Kidney glomerular epithelial cell (primary cell): ENCODE measurements around the gene CHST9.

Source experiments
- DNase-seq: peaks from one replicate; lab custom pipeline; 2025; lab: John Stamatoyannopoulos, UW

The CHST9 gene

GRCh38 chr18:26863921-26864497, 321.1 kb downstream of the CHST9 start:
- DNase-seq = no peak

- DNase-seq = no peak
These were observed 321.8 kb downstream of the CHST9 start for GRCh38 chr18:26863122-26863879.

DNA sequence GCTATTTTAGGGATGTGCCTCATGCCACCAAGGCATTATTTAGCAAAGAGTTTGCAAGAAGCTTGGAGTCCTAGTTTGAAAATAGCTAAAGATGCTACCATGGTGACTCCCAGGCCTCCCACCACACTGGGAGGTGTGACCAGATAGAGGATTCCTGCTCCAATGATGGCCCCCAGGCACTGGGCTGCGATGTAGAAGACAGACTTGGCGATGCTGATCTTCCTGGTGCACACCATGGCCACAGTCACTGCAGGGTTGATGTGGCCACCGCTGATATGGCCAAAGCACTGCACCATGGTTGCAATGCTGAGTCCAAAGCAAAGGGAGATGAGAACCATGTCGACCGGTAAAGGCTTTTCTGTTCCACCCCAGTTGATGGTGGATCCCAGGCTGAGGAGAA, 323.0 kb downstream of the CHST9 start:
- DNase-seq = no peak
